ENCODE data around the gene TEX12.
"Not testable (repeated sequence)": the region's sequence is repeated elsewhere in the genome, so short reads cannot be mapped to it uniquely, and the experiment has no call there.

The TEX12 gene

GRCh38 chr11:112167145-112167544 is at the start of gene TEX12:
TSS of gene TEX12 (plus strand) at chr11:112167372. CDS start at chr11:112169269, 1,897 bp downstream.
- no peak for DNase-seq (ENCODE audit: low spot score)

GRCh38 chr11:112118176-112118575 is 49.0 kb upstream of the TEX12 start:
- DNase-seq (ENCODE audit: low spot score), result no peak

GRCh38 chr11:112121981-112122615 is 45.1 kb upstream of the TEX12 start:
- no peak for DNase-seq (ENCODE audit: low spot score)

- DNase-seq (ENCODE audit: low spot score), result no peak
Observed at GRCh38 chr11:112123129-112123528, 44.0 kb upstream of the TEX12 start.

- DNase-seq (ENCODE audit: low spot score), result no peak
Observed at GRCh38 chr11:112127056-112127455, 40.1 kb upstream of the TEX12 start.

- no peak for DNase-seq (ENCODE audit: low spot score)
Observed at GRCh38 chr11:112128483-112129121, 38.6 kb upstream of the TEX12 start.

GRCh38 chr11:112129656-112130055 is 37.5 kb upstream of the TEX12 start:
- DNase-seq (ENCODE audit: low spot score), result no peak

- DNase-seq (ENCODE audit: low spot score), result no peak
Observed at GRCh38 chr11:112132737-112133136, 34.4 kb upstream of the TEX12 start.

GRCh38 chr11:112134473-112134872 is 32.7 kb upstream of the TEX12 start:
- no peak for DNase-seq (ENCODE audit: low spot score)

- no peak for DNase-seq (ENCODE audit: low spot score)
Observed at GRCh38 chr11:112143597-112143996, 23.6 kb upstream of the TEX12 start.

- no peak for DNase-seq (ENCODE audit: low spot score)
Observed at GRCh38 chr11:112150517-112150916, 16.7 kb upstream of the TEX12 start.

- DNase-seq (ENCODE audit: low spot score), result no peak
Observed at GRCh38 chr11:112156153-112156955, 10.8 kb upstream of the TEX12 start.

GRCh38 chr11:112156956-112157766 is 10.0 kb upstream of the TEX12 start:
- DNase-seq (ENCODE audit: low spot score), result no peak

- DNase-seq (ENCODE audit: low spot score), result no peak
Observed at GRCh38 chr11:112159098-112160065, 7.8 kb upstream of the TEX12 start.

GRCh38 chr11:112160091-112160848 is 6.9 kb upstream of the TEX12 start:
- no peak for DNase-seq (ENCODE audit: low spot score)

GRCh38 chr11:112161012-112161411 is 6.2 kb upstream of the TEX12 start:
- no peak for DNase-seq (ENCODE audit: low spot score)

GRCh38 chr11:112162200-112162599 is 5.0 kb upstream of the TEX12 start:
- not testable (repeated sequence) for DNase-seq (ENCODE audit: low spot score)

GRCh38 chr11:112162761-112163546 is 4.2 kb upstream of the TEX12 start:
- no peak for DNase-seq (ENCODE audit: low spot score)
